Right atrium auricular region (tissue), 2 donors: ENCODE data around the gene SUGCT. TPM values are rescaled to one million over a fixed set of nuclear protein-coding genes. Genes with fewer than 3 reads are reported as not detected.

ENCODE experiments used
- DNase-seq: peaks from one replicate; pipeline ENCODE4 v3.0.0-alpha.2; 2019; ENCODE audit warnings: low spot score
- H3K27ac ChIP-seq, 2 donors: fragments of 200-600 bp; sonication (generic); 1 replicate in 1 of 2; 2 replicates in 1 of 2; pipeline ENCODE4 v1.5.1; 2016 to 2019
- H3K27me3 ChIP-seq, 2 donors: fragments of 200-600 bp; sonication (generic); one replicate each; pipeline versions ENCODE4 v1.5.1 to v1.6.0; 2017 to 2019
- H3K36me3 ChIP-seq: fragments of 200-600 bp; sonication (generic); one replicate; pipeline ENCODE4 v1.5.1; 2016
- H3K4me1 ChIP-seq, 2 donors: fragments of 200-600 bp; sonication (generic); one replicate each; pipeline versions ENCODE4 v1.5.1 to v1.6.0; 2017 to 2019
- H3K4me3 ChIP-seq, 2 donors: fragments of 200-600 bp; sonication (generic); 1 replicate in 1 of 2; 2 replicates in 1 of 2; pipeline ENCODE4 v1.5.1; 2017 to 2019; ENCODE audit warnings: mild to moderate bottlenecking in 1 of 2, moderate library complexity in 1 of 2
- H3K9me3 ChIP-seq, 2 donors: fragments of 200-600 bp; sonication (generic); one replicate each; pipeline ENCODE4 v1.5.1; 2019
- CTCF ChIP-seq, 2 donors: fragments of 200-600 bp; sonication (generic); IDR thresholded peaks; one replicate each; pipeline ENCODE4 v1.5.1; 2019; ENCODE audit warnings: antibody characterized with exemption in 2 of 2
- total RNA-seq, 2 donors: library from RNA; depleted of rRNA; stranded (reverse); fragments of >200 nt; gene quantifications; one replicate each; pipeline ENCODE4 v1.1.0, GENCODE V29; 2016

SUGCT gene
- total RNA-seq, 2 donors from 2014 or later = 2.6 to 5.4 TPM

GRCh38 chr7:40739257-40739656 lies 604.5 kb downstream of the SUGCT start:
- H3K9me3 ChIP-seq = peaks cover 0 to 12% of the 10 kb centered on the region in 2 donors
- no peak for TF ChIP-seq CTCF (IDR thresholded peaks at IDR 0.05)
- H3K27me3 ChIP-seq = no peaks in the 10 kb centered on the region
- no peaks in the 10 kb centered on the region for H3K4me1 ChIP-seq
- H3K27ac ChIP-seq = no peak overlapping the region
- no peaks in the 10 kb centered on the region for H3K36me3 ChIP-seq
- no peak for DNase-seq
- no peak overlapping the region for H3K4me3 ChIP-seq

GRCh38 chr7:40742270-40742669 lies 607.5 kb downstream of the SUGCT start:
- no peaks in the 10 kb centered on the region for H3K36me3 ChIP-seq
- no peaks in the 10 kb centered on the region for H3K27me3 ChIP-seq
- H3K4me3 ChIP-seq = no peak overlapping the region
- H3K9me3 ChIP-seq = peaks cover 0 to 12% of the 10 kb centered on the region in 2 donors
- H3K4me1 ChIP-seq = no peaks in the 10 kb centered on the region
- TF ChIP-seq CTCF (IDR thresholded peaks at IDR 0.05) = no peak
- DNase-seq = no peak
- no peak overlapping the region for H3K27ac ChIP-seq

GRCh38 chr7:40746841-40747556 lies 612.2 kb downstream of the SUGCT start:
- Histone ChIP-seq H3K36me3 (no peaks in the 10 kb centered on the region), H3K27me3 (no peaks in the 10 kb centered on the region), H3K4me3 (no peak overlapping the region), H3K27ac (no peak overlapping the region), H3K4me1 (no peaks in the 10 kb centered on the region), H3K9me3 (no peaks in the 10 kb centered on the region)
- no peak for DNase-seq
- TF ChIP-seq CTCF (IDR thresholded peaks at IDR 0.05) = no peak

- Histone ChIP-seq H3K27me3 (no peaks in the 10 kb centered on the region), H3K36me3 (no peaks in the 10 kb centered on the region), H3K4me1 (no peaks in the 10 kb centered on the region), H3K4me3 (no peak overlapping the region), H3K9me3 (no peaks in the 10 kb centered on the region), H3K27ac (no peak overlapping the region)
- TF ChIP-seq CTCF (IDR thresholded peaks at IDR 0.05) = no peak
- DNase-seq = no peak
Measured at GRCh38 chr7:40747856-40748255, 613.1 kb downstream of the SUGCT start.

- DNase-seq = no peak
- H3K36me3 ChIP-seq = no peaks in the 10 kb centered on the region
- no peak for TF ChIP-seq CTCF (IDR thresholded peaks at IDR 0.05)
- H3K4me1 ChIP-seq = no peaks in the 10 kb centered on the region
- no peak overlapping the region for H3K27ac ChIP-seq
- H3K9me3 ChIP-seq = no peaks in the 10 kb centered on the region
- H3K4me3 ChIP-seq = no peak overlapping the region
- H3K27me3 ChIP-seq = no peaks in the 10 kb centered on the region
Measured at GRCh38 chr7:40749877-40750276, 615.1 kb downstream of the SUGCT start.

GRCh38 chr7:40753455-40753854 lies 618.6 kb downstream of the SUGCT start:
- H3K9me3 ChIP-seq = no peaks in the 10 kb centered on the region

More at GRCh38 chr7:40753455-40753854, 618.6 kb downstream of the SUGCT start:
- no peaks in the 10 kb centered on the region for H3K27me3 ChIP-seq
- no peaks in the 10 kb centered on the region for H3K4me1 ChIP-seq
- no peak for DNase-seq
- TF ChIP-seq CTCF (IDR thresholded peaks at IDR 0.05) = no peak
- no peak overlapping the region for H3K4me3 ChIP-seq
- H3K27ac ChIP-seq = no peak overlapping the region
- H3K36me3 ChIP-seq = no peaks in the 10 kb centered on the region
